GM13977 (cell line): Measurements from ENCODE around the gene TMEM14A.
A peak's percentile ranks its signal among the peaks of the same experiment; 100 is the strongest.

Experiments used
- DNase-seq: peaks from one replicate; pipeline ENCODE4 v3.0.0; 2012; ENCODE audit warnings: low spot score
- CTCF ChIP-seq: IDR thresholded peaks from 2 replicates; pipeline ENCODE4 v1.5.1; 2012; ENCODE audit warnings: mild to moderate bottlenecking, control low read depth; ENCODE audit not compliant: insufficient read depth; ENCODE audit errors: extremely low read depth, missing control alignments
- in situ Hi-C: fragments of 300-500 bp; cut with MboI; formaldehyde crosslinking; loops from one replicate; pipeline ENCODE4 v1.12.0; 2022; ENCODE audit warnings: low sequenced_read_pairs, low pct_unique_long_range_greater_than_20kb, mixed read lengths, inconsistent platforms; ENCODE audit not compliant: unreplicated experiment

Gene TMEM14A, protein sequence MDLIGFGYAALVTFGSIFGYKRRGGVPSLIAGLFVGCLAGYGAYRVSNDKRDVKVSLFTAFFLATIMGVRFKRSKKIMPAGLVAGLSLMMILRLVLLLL

GRCh38 chr6:52670502-52671409, at the start of gene TMEM14A:
TMEM14A (plus strand) TSS chr6:52671113; CDS start chr6:52677103, 5,990 bp downstream.
- DNase-seq = peak; percentile 91
- in situ Hi-C loops = loop anchor here (25.0 kb wide), 1 partner anchor 383 kb away; the partner anchor contains the start of gene MCM3
- no peak for TF ChIP-seq CTCF

DNA sequence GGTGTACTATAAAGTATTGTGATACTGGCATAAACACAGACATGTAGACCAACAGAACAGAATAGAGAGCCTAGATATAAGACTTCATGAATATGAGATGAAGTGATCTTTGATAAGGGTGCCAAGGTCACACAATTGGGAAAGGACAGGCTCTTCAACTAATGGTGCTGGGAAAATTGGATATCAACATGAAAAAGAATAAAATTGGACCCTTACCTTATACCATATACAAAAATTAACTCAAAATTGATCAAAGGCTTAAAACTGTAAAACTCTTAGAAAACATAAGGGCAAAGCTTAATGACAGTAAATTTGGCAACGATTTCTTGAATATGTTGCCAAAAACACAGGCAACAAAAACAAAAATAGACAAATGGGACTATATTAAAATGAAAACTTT, 49.3 kb upstream of the TMEM14A start:
- in situ Hi-C loops = no loop called here
- no peak for DNase-seq
- no peak for TF ChIP-seq CTCF

GRCh38 chr6:52622810-52623209, 48.1 kb upstream of the TMEM14A start:
- DNase-seq = no peak
- no peak for TF ChIP-seq CTCF
- in situ Hi-C loops = no loop called here

- DNase-seq = no peak
- in situ Hi-C loops = no loop called here
- TF ChIP-seq CTCF = no peak
Measured at GRCh38 chr6:52632011-52632410, 38.9 kb upstream of the TMEM14A start.

- no peak for TF ChIP-seq CTCF
- DNase-seq = no peak
- in situ Hi-C loops = no loop called here
Measured at GRCh38 chr6:52634211-52634610, 36.7 kb upstream of the TMEM14A start.

DNA sequence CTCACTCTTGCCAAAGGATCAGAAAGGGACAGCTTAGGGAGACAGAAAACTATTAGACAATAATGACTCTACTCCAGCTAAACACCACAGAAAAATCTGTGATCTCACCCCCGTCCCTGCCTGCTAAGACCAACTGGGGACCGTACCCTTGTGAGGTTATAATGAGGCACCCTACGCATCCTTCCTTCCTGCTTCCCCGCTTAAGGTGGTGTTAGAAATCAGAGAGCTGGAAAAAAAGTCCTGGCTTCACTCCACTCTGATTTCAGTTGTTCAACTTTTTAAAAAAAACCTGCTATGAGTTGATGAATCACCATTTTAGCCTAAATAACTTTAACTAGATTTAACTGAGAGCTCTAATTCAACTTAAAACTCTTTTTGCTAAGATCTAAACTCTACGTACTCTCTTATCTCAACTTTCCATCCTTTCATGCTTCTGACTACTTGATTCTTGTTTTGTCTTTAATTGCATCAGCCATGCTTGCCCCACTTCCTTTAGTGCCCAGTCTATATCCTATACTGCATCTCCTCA, 35.8 kb upstream of the TMEM14A start:
- in situ Hi-C loops = no loop called here
- DNase-seq = no peak
- TF ChIP-seq CTCF = no peak
